GM23248 (cell line): ENCODE measurements around the gene THSD4.

Source experiments
- EZH2 ChIP-seq: fragments of 200-600 bp; sonication (generic); IDR thresholded peaks from 2 replicates; pipeline ENCODE4 v1.6.1; 2018; ENCODE audit warnings: antibody characterized with exemption, mild to moderate bottlenecking; ENCODE audit not compliant: insufficient read depth, poor library complexity, severe bottlenecking
- EZH2phosphoT487 ChIP-seq: fragments of 200-600 bp; sonication (generic); IDR thresholded peaks from 2 replicates; pipeline ENCODE4 v1.6.1; 2018; ENCODE audit warnings: antibody characterized with exemption, moderate library complexity, mild to moderate bottlenecking, low read depth; ENCODE audit not compliant: insufficient read depth

DNA sequence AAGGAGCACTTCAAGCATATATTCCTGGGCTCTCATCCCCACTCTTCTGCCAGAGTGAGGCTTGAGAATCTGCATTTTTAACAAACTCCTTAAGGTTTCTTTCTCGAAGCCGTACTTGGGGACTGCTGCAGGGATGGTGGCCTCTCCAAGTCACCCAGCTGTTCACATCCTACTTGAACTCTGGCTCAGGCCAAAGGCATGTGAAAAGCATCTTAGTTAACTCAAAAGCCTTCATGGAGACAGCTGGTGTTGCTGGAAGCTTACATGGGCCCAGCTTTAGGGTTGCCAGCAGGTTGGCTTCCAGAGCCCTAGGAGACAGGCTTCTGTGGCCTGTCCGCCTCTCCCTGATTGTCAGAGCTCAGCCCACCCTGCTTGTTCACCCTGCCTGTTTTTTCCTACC is 139.2 kb downstream of the THSD4 start:
- no peak for TF ChIP-seq EZH2phosphoT487
- TF ChIP-seq EZH2 = no peak
